Fibroblast of lung (primary cell): ENCODE data around the gene GUCY1A2. TPM values are rescaled to one million over a fixed set of nuclear protein-coding genes. Genes with fewer than 3 reads are reported as not detected.

Experiments used
- DNase-seq, 2 donors: peaks; one replicate each; pipeline versions ENCODE4 v3.0.0 to v3.0.0-alpha.2; 2010; ENCODE audit warnings: low read depth in 2 of 2
- H2AFZ ChIP-seq: 2 replicates; pipeline ENCODE4 v1.5.1; 2012; ENCODE audit warnings: low read length, control low read depth, inconsistent platforms
- H3K27ac ChIP-seq: 2 replicates; pipeline ENCODE4 v1.5.1; 2011; ENCODE audit warnings: low read length, control low read depth; ENCODE audit not compliant: insufficient read depth
- H3K27me3 ChIP-seq: 2 replicates; pipeline ENCODE4 v1.5.1; 2011; ENCODE audit warnings: mild to moderate bottlenecking, low read length; ENCODE audit not compliant: control insufficient read depth, insufficient read depth
- H3K36me3 ChIP-seq: 2 replicates; pipeline ENCODE4 v1.5.1; 2011; ENCODE audit warnings: low read length; ENCODE audit not compliant: control insufficient read depth, insufficient read depth
- H3K4me1 ChIP-seq: 2 replicates; pipeline ENCODE4 v1.5.1; 2011; ENCODE audit warnings: low read length; ENCODE audit not compliant: control insufficient read depth, insufficient read depth; ENCODE audit errors: extremely low read depth
- H3K4me2 ChIP-seq: 2 replicates; pipeline ENCODE4 v1.5.1; 2011; ENCODE audit warnings: low read length, control low read depth; ENCODE audit not compliant: insufficient read depth; ENCODE audit errors: extremely low read depth
- H3K4me3 ChIP-seq, 4 experiments: fragments of 200-600 bp in 1 of 4; sonication (generic) in 1 of 4; replicated peaks in 1 of 4; 2 replicates each; pipeline ENCODE4 v1.5.1; 2011 to 2016; ENCODE audit warnings: low read length in 4 of 4, low read depth in 3 of 4, mild to moderate bottlenecking in 3 of 4, control low read depth in 2 of 4, inconsistent platforms in 1 of 4, mixed read lengths in 1 of 4; ENCODE audit not compliant: insufficient read depth in 1 of 4; ENCODE audit errors: control extremely low read depth in 1 of 4
- H3K79me2 ChIP-seq: 2 replicates; pipeline ENCODE4 v1.5.1; 2012; ENCODE audit warnings: mild to moderate bottlenecking, low read length, inconsistent platforms; ENCODE audit not compliant: control insufficient read depth, insufficient read depth
- H3K9ac ChIP-seq: 2 replicates; pipeline ENCODE4 v1.5.1; 2011; ENCODE audit warnings: mild to moderate bottlenecking, low read length, control low read depth; ENCODE audit not compliant: insufficient read depth
- H3K9me3 ChIP-seq: 2 replicates; pipeline ENCODE4 v1.5.1; 2012; ENCODE audit warnings: low read depth, low read length; ENCODE audit not compliant: control insufficient read depth, insufficient read depth
- H4K20me1 ChIP-seq: 2 replicates; pipeline ENCODE4 v1.5.1; 2011; ENCODE audit warnings: low read length; ENCODE audit not compliant: control insufficient read depth, insufficient read depth; ENCODE audit errors: extremely low read depth
- EZH2 ChIP-seq: IDR thresholded peaks from 2 replicates; pipeline ENCODE4 v1.5.1; 2012; ENCODE audit warnings: low read length, control low read depth, mild to moderate bottlenecking; ENCODE audit errors: missing control alignments
- polyA plus RNA-seq, 2 donors: library from polyadenylated mRNA; depleted of rRNA in 1 of 2; stranded (reverse) in 1 of 2; unstranded in 1 of 2; fragments of >200 nt; gene quantifications; 2 replicates each; pipeline ENCODE4 v1.2.1, GENCODE V29; 2011 to 2012; ENCODE audit warnings: missing spikeins in 1 of 2
- total RNA-seq: library from RNA; depleted of rRNA; stranded (reverse); fragments of >200 nt; gene quantifications from 2 replicates; pipeline ENCODE4 v1.2.1, GENCODE V29; 2014
- TF ChIP-seq, protein P1 (sequence below), 2 donors: IDR thresholded peaks in 1 of 2; conservative IDR thresholded peaks in 1 of 2; 1 replicate in 1 of 2; 2 replicates in 1 of 2; pipeline ENCODE4 v1.5.1; 2011 to 2012; ENCODE audit warnings: low read length in 2 of 2, control low read depth in 1 of 2, inconsistent platforms in 1 of 2, low read depth in 1 of 2, mild to moderate bottlenecking in 1 of 2

GUCY1A2 gene
- total and polyA plus RNA-seq, 2 donors (not counting 1 experiment from before 2014, with no cell fraction given) = 0.50 to 1.4 TPM

DNA sequence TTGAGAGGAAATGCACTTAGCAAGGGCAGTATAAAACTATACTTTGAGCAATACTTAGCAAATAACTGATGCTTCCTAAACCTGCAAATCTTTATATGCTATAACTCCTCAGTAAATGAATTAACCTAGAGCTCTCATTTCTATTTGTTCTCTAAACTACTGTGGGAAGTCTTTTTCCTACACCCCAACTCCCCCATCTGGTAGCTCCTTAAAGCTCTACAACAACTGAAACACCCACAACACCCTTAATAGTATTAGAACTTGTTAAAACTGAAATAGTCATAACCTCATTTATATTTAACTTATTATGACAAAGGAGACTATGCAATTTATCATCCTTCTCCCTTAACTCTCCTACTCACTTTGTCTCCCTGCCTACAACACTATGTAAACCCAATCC is 43.4 kb downstream of the GUCY1A2 start:
- H3K27ac ChIP-seq = no peak overlapping the region
- H3K4me2 ChIP-seq = no peak overlapping the region
- no peaks in the 10 kb centered on the region for H3K27me3 ChIP-seq
- H3K4me1 ChIP-seq = no peaks in the 10 kb centered on the region
- H3K9me3 ChIP-seq = no peaks in the 10 kb centered on the region
- no peaks in the 10 kb centered on the region for H3K36me3 ChIP-seq
- peak; percentile 11 to 24 for DNase-seq
- no peak overlapping the region for H2AFZ ChIP-seq
- no peaks in the 10 kb centered on the region for H3K79me2 ChIP-seq
- no peak for TF ChIP-seq EZH2
- TF ChIP-seq, protein P1, sequence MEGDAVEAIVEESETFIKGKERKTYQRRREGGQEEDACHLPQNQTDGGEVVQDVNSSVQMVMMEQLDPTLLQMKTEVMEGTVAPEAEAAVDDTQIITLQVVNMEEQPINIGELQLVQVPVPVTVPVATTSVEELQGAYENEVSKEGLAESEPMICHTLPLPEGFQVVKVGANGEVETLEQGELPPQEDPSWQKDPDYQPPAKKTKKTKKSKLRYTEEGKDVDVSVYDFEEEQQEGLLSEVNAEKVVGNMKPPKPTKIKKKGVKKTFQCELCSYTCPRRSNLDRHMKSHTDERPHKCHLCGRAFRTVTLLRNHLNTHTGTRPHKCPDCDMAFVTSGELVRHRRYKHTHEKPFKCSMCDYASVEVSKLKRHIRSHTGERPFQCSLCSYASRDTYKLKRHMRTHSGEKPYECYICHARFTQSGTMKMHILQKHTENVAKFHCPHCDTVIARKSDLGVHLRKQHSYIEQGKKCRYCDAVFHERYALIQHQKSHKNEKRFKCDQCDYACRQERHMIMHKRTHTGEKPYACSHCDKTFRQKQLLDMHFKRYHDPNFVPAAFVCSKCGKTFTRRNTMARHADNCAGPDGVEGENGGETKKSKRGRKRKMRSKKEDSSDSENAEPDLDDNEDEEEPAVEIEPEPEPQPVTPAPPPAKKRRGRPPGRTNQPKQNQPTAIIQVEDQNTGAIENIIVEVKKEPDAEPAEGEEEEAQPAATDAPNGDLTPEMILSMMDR (conservative IDR thresholded peaks at IDR 0.05 in 1 of 2, IDR thresholded peaks at IDR 0.05 in 1 of 2; ENCODE audit: low read depth in 1 of 2, low read length in 2 of 2) = no peak
- H3K4me3 ChIP-seq = no peak overlapping the region
- no peak overlapping the region for H3K9ac ChIP-seq
- H4K20me1 ChIP-seq = no peaks in the 10 kb centered on the region

DNA sequence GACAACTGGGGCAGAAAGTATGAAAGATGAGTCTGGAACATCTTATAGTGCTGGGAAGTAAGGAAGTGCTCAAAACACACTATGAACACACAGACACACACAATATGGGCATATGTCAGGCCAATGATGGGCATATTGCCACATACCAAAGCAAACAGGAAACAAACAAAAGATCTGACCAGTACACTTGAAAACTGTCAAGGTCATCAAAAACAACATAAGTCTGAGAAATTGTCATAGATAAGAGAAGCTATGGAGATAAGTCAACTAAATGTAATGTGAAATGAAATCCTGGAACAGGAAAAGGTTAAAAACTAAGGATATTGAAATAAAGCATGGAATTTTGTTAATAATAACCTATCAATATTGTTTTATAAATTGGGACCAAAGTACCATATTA is 46.4 kb downstream of the GUCY1A2 start:
- no peak overlapping the region for H3K9ac ChIP-seq
- H3K4me3 ChIP-seq = no peak overlapping the region
- H3K4me1 ChIP-seq = no peaks in the 10 kb centered on the region
- no peaks in the 10 kb centered on the region for H4K20me1 ChIP-seq
- H3K36me3 ChIP-seq = no peaks in the 10 kb centered on the region
- H3K27ac ChIP-seq = no peak overlapping the region
- DNase-seq = no peak
- no peaks in the 10 kb centered on the region for H3K9me3 ChIP-seq
- no peaks in the 10 kb centered on the region for H3K79me2 ChIP-seq
- H3K27me3 ChIP-seq = no peaks in the 10 kb centered on the region
- TF ChIP-seq, protein P1 (conservative IDR thresholded peaks at IDR 0.05 in 1 of 2, IDR thresholded peaks at IDR 0.05 in 1 of 2; ENCODE audit: low read depth in 1 of 2, low read length in 2 of 2) = no peak
- no peak for TF ChIP-seq EZH2
- H2AFZ ChIP-seq = no peak overlapping the region
- no peak overlapping the region for H3K4me2 ChIP-seq

DNA sequence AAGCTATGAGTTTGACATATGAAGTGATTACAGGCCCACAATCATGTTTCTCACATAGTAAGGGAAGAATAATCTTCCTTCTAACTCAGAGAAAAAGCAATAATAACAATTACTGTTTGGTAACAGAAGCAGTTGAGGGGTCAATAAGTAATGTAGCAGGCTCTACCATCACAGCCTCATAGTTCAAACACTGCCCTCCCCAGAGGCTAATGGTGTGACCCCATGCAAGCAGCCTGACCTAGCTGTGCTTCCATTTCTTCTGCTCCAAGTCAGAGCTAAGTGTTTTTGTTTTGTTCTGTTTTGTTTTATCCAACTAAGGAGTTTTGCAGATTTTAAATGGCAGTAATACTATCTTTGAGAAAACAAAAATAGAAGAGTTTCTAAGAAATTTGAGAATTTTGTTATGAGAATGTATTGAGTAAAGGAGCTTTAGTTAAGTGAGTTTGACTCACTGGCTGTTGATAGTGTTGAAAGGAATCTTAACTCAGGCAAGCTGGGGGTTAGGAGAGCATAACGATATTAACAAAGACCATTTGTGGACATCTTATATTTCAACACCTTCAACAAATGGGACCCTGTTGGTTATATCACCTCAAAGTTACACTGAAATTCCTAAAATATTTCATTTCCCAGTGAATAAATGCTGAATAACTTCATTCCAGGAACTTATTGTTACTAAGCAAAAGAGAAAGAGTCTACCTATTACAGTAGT is 48.5 kb downstream of the GUCY1A2 start:
- Histone ChIP-seq H3K27me3 (no peaks in the 10 kb centered on the region), H3K9ac (no peak overlapping the region), H3K4me1 (no peaks in the 10 kb centered on the region), H3K36me3 (no peaks in the 10 kb centered on the region), H3K4me2 (no peak overlapping the region), H3K79me2 (no peaks in the 10 kb centered on the region), H2AFZ (no peak overlapping the region), H3K4me3 (no peak overlapping the region), H3K9me3 (no peaks in the 10 kb centered on the region), H3K27ac (no peak overlapping the region), H4K20me1 (no peaks in the 10 kb centered on the region)
- no peak for DNase-seq
- TF ChIP-seq, protein P1 (conservative IDR thresholded peaks at IDR 0.05 in 1 of 2, IDR thresholded peaks at IDR 0.05 in 1 of 2; ENCODE audit: low read depth in 1 of 2, low read length in 2 of 2) = no peak
- TF ChIP-seq EZH2 = no peak
